ENCODE data around the gene NAB1.
"Not testable (repeated sequence)": the region's sequence is repeated elsewhere in the genome, so short reads cannot be mapped to it uniquely, and the experiment has no call there.

The NAB1 gene

DNA sequence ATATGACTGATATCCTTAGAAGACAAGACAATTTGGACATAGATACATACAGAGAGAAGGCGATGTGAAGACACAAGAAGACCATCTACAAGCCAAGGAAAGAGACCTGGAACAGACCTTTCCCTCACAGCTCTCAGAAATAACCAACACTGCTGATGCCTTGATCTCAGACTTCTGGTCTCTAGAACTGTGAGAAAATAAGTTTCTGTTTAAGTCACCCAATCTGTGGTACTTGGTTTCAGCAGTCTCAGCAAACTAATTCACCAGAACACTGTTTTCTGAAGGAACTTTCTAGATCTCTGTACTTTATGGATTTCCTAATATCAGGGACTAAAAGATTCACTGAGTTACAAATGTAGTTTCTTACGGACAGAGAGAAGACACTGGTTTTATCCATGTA, 58.8 kb downstream of the NAB1 start:
- Histone ChIP-seq H3K27ac (ENCODE audit: low read depth, low read length, poor library complexity, severe bottlenecking) (no peak overlapping the region), H3K36me3 (ENCODE audit: insufficient read depth, low read length) (no peaks in the 10 kb centered on the region), H3K79me2 (ENCODE audit: insufficient read depth, low read length) (no peaks in the 10 kb centered on the region), H3K9me3 (ENCODE audit: low read length) (no peaks in the 10 kb centered on the region), H4K20me1 (ENCODE audit: insufficient read depth, low read length) (no peaks in the 10 kb centered on the region), H3K4me2 (ENCODE audit: low read length) (no peak overlapping the region), H2AFZ (ENCODE audit: low read length) (no peak overlapping the region), H3K4me1 (ENCODE audit: insufficient read depth, low read length, severe bottlenecking) (no peaks in the 10 kb centered on the region), H3K9ac (ENCODE audit: low read length) (no peak overlapping the region), H3F3A (ENCODE audit: insufficient read depth, low read length) (no peaks in the 10 kb centered on the region), H3K9me2 (ENCODE audit: low read depth, low read length) (no peaks in the 10 kb centered on the region), H3K27me3 (ENCODE audit: insufficient read depth, low read length) (no peaks in the 10 kb centered on the region; the same call in 1 of the 2 replicates), H3K4me3 (ENCODE audit: low read depth, low read length, poor library complexity, severe bottlenecking) (no peak overlapping the region)
- TF ChIP-seq, protein P1, sequence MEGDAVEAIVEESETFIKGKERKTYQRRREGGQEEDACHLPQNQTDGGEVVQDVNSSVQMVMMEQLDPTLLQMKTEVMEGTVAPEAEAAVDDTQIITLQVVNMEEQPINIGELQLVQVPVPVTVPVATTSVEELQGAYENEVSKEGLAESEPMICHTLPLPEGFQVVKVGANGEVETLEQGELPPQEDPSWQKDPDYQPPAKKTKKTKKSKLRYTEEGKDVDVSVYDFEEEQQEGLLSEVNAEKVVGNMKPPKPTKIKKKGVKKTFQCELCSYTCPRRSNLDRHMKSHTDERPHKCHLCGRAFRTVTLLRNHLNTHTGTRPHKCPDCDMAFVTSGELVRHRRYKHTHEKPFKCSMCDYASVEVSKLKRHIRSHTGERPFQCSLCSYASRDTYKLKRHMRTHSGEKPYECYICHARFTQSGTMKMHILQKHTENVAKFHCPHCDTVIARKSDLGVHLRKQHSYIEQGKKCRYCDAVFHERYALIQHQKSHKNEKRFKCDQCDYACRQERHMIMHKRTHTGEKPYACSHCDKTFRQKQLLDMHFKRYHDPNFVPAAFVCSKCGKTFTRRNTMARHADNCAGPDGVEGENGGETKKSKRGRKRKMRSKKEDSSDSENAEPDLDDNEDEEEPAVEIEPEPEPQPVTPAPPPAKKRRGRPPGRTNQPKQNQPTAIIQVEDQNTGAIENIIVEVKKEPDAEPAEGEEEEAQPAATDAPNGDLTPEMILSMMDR (IDR thresholded peaks at IDR 0.05; ENCODE audit: low read length) = no peak
- no peak for TF ChIP-seq EZH2 (IDR thresholded peaks at IDR 0.05; ENCODE audit: borderline replicate concordance, low read length)

- not testable (repeated sequence) for H3K9me3 ChIP-seq (ENCODE audit: low read length); H3K79me2 ChIP-seq (ENCODE audit: insufficient read depth, low read length); H3F3A ChIP-seq (ENCODE audit: insufficient read depth, low read length); H3K27ac ChIP-seq (ENCODE audit: low read depth, low read length, poor library complexity, severe bottlenecking); H3K4me2 ChIP-seq (ENCODE audit: low read length); H3K9me2 ChIP-seq (ENCODE audit: low read depth, low read length); H3K27me3 ChIP-seq (ENCODE audit: insufficient read depth, low read length); H3K9ac ChIP-seq (ENCODE audit: low read length); H3K4me1 ChIP-seq (ENCODE audit: insufficient read depth, low read length, severe bottlenecking); H3K36me3 ChIP-seq (ENCODE audit: insufficient read depth, low read length); H2AFZ ChIP-seq (ENCODE audit: low read length); H4K20me1 ChIP-seq (ENCODE audit: insufficient read depth, low read length); H3K4me3 ChIP-seq (ENCODE audit: low read depth, low read length, poor library complexity, severe bottlenecking)
Observed at GRCh38 chr2:190708650-190709049, 59.8 kb downstream of the NAB1 start.

- H2AFZ ChIP-seq (ENCODE audit: low read length) = no peak overlapping the region
- no peak overlapping the region for H3K27ac ChIP-seq (ENCODE audit: low read depth, low read length, poor library complexity, severe bottlenecking)
- H3K9ac ChIP-seq (ENCODE audit: low read length) = no peak overlapping the region
- no peaks in the 10 kb centered on the region; the same call in 1 of the 2 replicates for H3K27me3 ChIP-seq (ENCODE audit: insufficient read depth, low read length)
- H3K4me2 ChIP-seq (ENCODE audit: low read length) = no peak overlapping the region
- no peaks in the 10 kb centered on the region for H4K20me1 ChIP-seq (ENCODE audit: insufficient read depth, low read length)
- no peaks in the 10 kb centered on the region for H3F3A ChIP-seq (ENCODE audit: insufficient read depth, low read length)
- TF ChIP-seq, protein P1 (IDR thresholded peaks at IDR 0.05; ENCODE audit: low read length) = no peak
- no peak for TF ChIP-seq EZH2 (IDR thresholded peaks at IDR 0.05; ENCODE audit: borderline replicate concordance, low read length)
- no peaks in the 10 kb centered on the region for H3K36me3 ChIP-seq (ENCODE audit: insufficient read depth, low read length)
- H3K9me3 ChIP-seq (ENCODE audit: low read length) = no peaks in the 10 kb centered on the region
- no peaks in the 10 kb centered on the region for H3K79me2 ChIP-seq (ENCODE audit: insufficient read depth, low read length)
- H3K4me1 ChIP-seq (ENCODE audit: insufficient read depth, low read length, severe bottlenecking) = no peaks in the 10 kb centered on the region
- no peaks in the 10 kb centered on the region for H3K9me2 ChIP-seq (ENCODE audit: low read depth, low read length)
- H3K4me3 ChIP-seq (ENCODE audit: low read depth, low read length, poor library complexity, severe bottlenecking) = no peak overlapping the region
Observed at GRCh38 chr2:190711069-190711468, 62.2 kb downstream of the NAB1 start.

- TF ChIP-seq, protein P1 (IDR thresholded peaks at IDR 0.05; ENCODE audit: low read length) = no peak
- no peak for TF ChIP-seq EZH2 (IDR thresholded peaks at IDR 0.05; ENCODE audit: borderline replicate concordance, low read length)
- H3K4me1 ChIP-seq (ENCODE audit: insufficient read depth, low read length, severe bottlenecking) = no peaks in the 10 kb centered on the region
- no peaks in the 10 kb centered on the region for H3K9me3 ChIP-seq (ENCODE audit: low read length)
- H3K4me2 ChIP-seq (ENCODE audit: low read length) = no peak overlapping the region
- H3K27me3 ChIP-seq (ENCODE audit: insufficient read depth, low read length) = no peaks in the 10 kb centered on the region
- no peaks in the 10 kb centered on the region for H3K79me2 ChIP-seq (ENCODE audit: insufficient read depth, low read length)
- no peak overlapping the region for H3K4me3 ChIP-seq (ENCODE audit: low read depth, low read length, poor library complexity, severe bottlenecking)
- no peaks in the 10 kb centered on the region for H4K20me1 ChIP-seq (ENCODE audit: insufficient read depth, low read length)
- H3K9ac ChIP-seq (ENCODE audit: low read length) = no peak overlapping the region
- no peaks in the 10 kb centered on the region for H3F3A ChIP-seq (ENCODE audit: insufficient read depth, low read length)
- no peaks in the 10 kb centered on the region for H3K9me2 ChIP-seq (ENCODE audit: low read depth, low read length)
- H2AFZ ChIP-seq (ENCODE audit: low read length) = no peak overlapping the region
- H3K27ac ChIP-seq (ENCODE audit: low read depth, low read length, poor library complexity, severe bottlenecking) = no peak overlapping the region
- H3K36me3 ChIP-seq (ENCODE audit: insufficient read depth, low read length) = no peaks in the 10 kb centered on the region
Observed at GRCh38 chr2:190713471-190713870, 64.6 kb downstream of the NAB1 start.

All from OCI-LY1 (cell line).